Brain microvascular endothelial cell (primary cell): ENCODE data around the gene WDR11.
A peak's percentile ranks its signal among the peaks of the same experiment; 100 is the strongest.

Experiments used
- DNase-seq: peaks from one replicate; pipeline ENCODE4 v3.0.0-alpha.2; 2020
- H3K27ac ChIP-seq: fragments of 250-450 bp; sonication (Bioruptor Pico); 2 replicates; pipeline ENCODE4 v1.5.1; 2020; ENCODE audit warnings: mild to moderate bottlenecking, moderate library complexity
- H3K27me3 ChIP-seq: fragments of 250-450 bp; sonication (Bioruptor Pico); replicated peaks from 2 replicates; pipeline ENCODE4 v1.5.1; 2020; ENCODE audit warnings: mild to moderate bottlenecking
- H3K36me3 ChIP-seq: fragments of 250-450 bp; sonication (Bioruptor Pico); replicated peaks from 2 replicates; pipeline ENCODE4 v1.5.1; 2020; ENCODE audit warnings: mild to moderate bottlenecking
- H3K4me3 ChIP-seq: 2 replicates; pipeline ENCODE4 v1.5.1; 2011; ENCODE audit warnings: low read depth, mild to moderate bottlenecking, control low read depth, low read length, moderate library complexity
- CTCF ChIP-seq: IDR thresholded peaks from 2 replicates; pipeline ENCODE4 v1.5.1; 2011; ENCODE audit warnings: low read depth, mild to moderate bottlenecking, moderate library complexity, low read length, control low read depth, inconsistent platforms; ENCODE audit errors: missing control alignments
- in situ Hi-C: cut with HindIII; loops from 2 replicates; pipeline ENCODE4 v1.10.0; 2017; ENCODE audit warnings: low sequenced_read_pairs, low pct_ligation_motif_present

WDR11 gene, protein sequence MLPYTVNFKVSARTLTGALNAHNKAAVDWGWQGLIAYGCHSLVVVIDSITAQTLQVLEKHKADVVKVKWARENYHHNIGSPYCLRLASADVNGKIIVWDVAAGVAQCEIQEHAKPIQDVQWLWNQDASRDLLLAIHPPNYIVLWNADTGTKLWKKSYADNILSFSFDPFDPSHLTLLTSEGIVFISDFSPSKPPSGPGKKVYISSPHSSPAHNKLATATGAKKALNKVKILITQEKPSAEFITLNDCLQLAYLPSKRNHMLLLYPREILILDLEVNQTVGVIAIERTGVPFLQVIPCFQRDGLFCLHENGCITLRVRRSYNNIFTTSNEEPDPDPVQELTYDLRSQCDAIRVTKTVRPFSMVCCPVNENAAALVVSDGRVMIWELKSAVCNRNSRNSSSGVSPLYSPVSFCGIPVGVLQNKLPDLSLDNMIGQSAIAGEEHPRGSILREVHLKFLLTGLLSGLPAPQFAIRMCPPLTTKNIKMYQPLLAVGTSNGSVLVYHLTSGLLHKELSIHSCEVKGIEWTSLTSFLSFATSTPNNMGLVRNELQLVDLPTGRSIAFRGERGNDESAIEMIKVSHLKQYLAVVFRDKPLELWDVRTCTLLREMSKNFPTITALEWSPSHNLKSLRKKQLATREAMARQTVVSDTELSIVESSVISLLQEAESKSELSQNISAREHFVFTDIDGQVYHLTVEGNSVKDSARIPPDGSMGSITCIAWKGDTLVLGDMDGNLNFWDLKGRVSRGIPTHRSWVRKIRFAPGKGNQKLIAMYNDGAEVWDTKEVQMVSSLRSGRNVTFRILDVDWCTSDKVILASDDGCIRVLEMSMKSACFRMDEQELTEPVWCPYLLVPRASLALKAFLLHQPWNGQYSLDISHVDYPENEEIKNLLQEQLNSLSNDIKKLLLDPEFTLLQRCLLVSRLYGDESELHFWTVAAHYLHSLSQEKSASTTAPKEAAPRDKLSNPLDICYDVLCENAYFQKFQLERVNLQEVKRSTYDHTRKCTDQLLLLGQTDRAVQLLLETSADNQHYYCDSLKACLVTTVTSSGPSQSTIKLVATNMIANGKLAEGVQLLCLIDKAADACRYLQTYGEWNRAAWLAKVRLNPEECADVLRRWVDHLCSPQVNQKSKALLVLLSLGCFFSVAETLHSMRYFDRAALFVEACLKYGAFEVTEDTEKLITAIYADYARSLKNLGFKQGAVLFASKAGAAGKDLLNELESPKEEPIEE

GRCh38 chr10:120850911-120851865 is at the start of gene WDR11:
TSS of gene WDR11 (plus strand) at chr10:120851362. CDS start at chr10:120851421, 59 bp downstream.
- peak within 1 kb of the TSS; percentile 97 for H3K4me3 ChIP-seq
- peak; percentile 94 for DNase-seq
- peak within 1 kb of the TSS; percentile 65 for H3K27ac ChIP-seq
- no peaks in the 10 kb centered on the region for H3K27me3 ChIP-seq
- in situ Hi-C loops: no loop called here
- no peak for TF ChIP-seq CTCF
- H3K36me3 ChIP-seq: no peaks in the 10 kb centered on the region

DNA sequence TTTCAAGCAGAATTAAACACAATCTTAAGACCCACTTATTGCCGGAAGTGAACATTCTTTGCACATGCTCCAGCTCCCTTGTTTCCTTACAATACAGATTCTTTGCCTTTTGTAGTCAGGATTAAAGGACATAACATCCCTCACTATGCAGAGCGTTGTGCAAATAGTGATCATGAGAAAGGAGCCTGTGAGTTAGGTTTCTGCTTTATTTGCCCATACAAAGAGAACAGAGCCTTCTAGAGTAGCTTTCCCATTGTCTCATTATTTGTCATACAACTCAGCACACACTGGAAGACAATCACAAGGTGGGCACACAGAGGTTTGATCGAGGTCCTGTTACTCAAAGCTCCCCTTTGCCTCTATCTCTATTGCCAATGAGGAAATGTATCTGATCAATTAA is 48.2 kb upstream of the WDR11 start:
- Histone ChIP-seq H3K4me3 (no peak overlapping the region), H3K27me3 (no peaks in the 10 kb centered on the region), H3K36me3 (no peaks in the 10 kb centered on the region), H3K27ac (no peak overlapping the region)
- no peak for DNase-seq
- in situ Hi-C loops: no loop called here
- TF ChIP-seq CTCF: no peak

- TF ChIP-seq CTCF: no peak
- Histone ChIP-seq H3K27ac (no peak overlapping the region), H3K4me3 (no peak overlapping the region), H3K36me3 (no peaks in the 10 kb centered on the region), H3K27me3 (no peaks in the 10 kb centered on the region)
- in situ Hi-C loops: no loop called here
- DNase-seq: no peak
Observed at GRCh38 chr10:120803972-120804371, 47.2 kb upstream of the WDR11 start.

DNA sequence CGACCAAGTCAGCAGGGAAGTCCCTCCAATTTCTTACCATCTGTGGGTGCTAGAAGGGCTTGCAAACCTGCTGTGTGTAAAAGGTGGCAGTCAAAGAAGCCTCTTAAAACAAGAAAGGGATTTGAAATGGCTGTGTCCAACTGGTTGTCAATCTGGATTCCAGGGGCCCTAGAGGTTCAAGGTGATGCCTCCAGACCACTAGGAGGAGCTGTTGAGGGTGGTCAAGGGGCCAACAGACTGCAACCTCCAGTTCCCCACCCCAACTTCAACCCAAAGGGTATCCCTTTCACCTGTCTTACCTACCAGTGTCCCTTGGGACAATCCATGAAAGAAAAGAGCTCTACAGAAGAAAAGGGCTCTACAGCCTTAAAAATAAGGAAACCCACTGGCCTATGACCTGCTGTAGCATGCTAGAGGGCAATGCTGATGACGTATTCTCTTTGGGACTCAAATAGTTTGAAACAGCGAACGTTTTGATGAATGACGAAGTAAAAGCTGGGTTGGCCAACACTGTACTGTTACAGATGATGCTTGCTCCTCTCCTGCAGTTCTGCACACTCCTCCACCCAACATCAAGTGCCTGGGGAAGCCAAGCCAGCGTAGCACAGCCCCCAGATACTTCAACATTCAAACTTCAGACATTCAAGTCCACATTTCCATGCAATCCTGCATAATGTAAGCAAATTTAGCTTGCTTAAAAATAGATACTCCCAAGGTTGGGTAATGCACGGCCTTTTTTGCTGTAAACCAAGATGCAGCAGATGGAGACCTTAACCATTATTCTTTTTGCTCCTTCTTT is 45.9 kb upstream of the WDR11 start:
- H3K27me3 ChIP-seq: no peaks in the 10 kb centered on the region
- H3K27ac ChIP-seq: no peak overlapping the region
- TF ChIP-seq CTCF: no peak
- in situ Hi-C loops: no loop called here
- H3K4me3 ChIP-seq: no peak overlapping the region
- no peak for DNase-seq
- no peaks in the 10 kb centered on the region for H3K36me3 ChIP-seq
